CD14-positive monocyte (primary cell): ENCODE measurements around the gene SNUPN. TPM values are rescaled to one million over a fixed set of nuclear protein-coding genes. Genes with fewer than 3 reads are reported as not detected.
A peak's percentile ranks its signal among the peaks of the same experiment; 100 is the strongest.

Experiments used
- DNase-seq, 3 donors: peaks; one replicate each; pipeline ENCODE4 v3.0.0-alpha.2; 2011 to 2022
- H2AFZ ChIP-seq: 2 replicates; pipeline ENCODE4 v1.6.0; 2012; ENCODE audit warnings: mild to moderate bottlenecking, low read depth, low read length, inconsistent platforms; ENCODE audit not compliant: insufficient read depth, poor library complexity, severe bottlenecking
- H3K27ac ChIP-seq, 2 donors: 1 replicate in 1 of 2; 2 replicates in 1 of 2; pipeline ENCODE4 v1.5.1; 2012 to 2013; ENCODE audit warnings: low read length in 2 of 2, control low read depth in 1 of 2, inconsistent platforms in 1 of 2, low read depth in 1 of 2, mild to moderate bottlenecking in 1 of 2
- H3K27me3 ChIP-seq, 2 donors: one replicate each; pipeline versions ENCODE4 v1.6.0 to v1.6.1; 2011 to 2013; ENCODE audit warnings: low read length in 2 of 2; ENCODE audit not compliant: control insufficient read depth in 2 of 2, insufficient read depth in 2 of 2
- H3K36me3 ChIP-seq, 2 donors: replicated peaks in 1 of 2; 1 replicate in 1 of 2; 2 replicates in 1 of 2; pipeline versions ENCODE4 v1.5.1 to v1.6.1; 2012 to 2013; ENCODE audit warnings: low read length in 2 of 2, control low read depth in 1 of 2, inconsistent platforms in 1 of 2, mild to moderate bottlenecking in 1 of 2; ENCODE audit not compliant: insufficient read depth in 2 of 2, control insufficient read depth in 1 of 2
- H3K4me1 ChIP-seq, 2 donors: 1 replicate in 1 of 2; 2 replicates in 1 of 2; pipeline versions ENCODE4 v1.5.1 to v1.6.1; 2012 to 2013; ENCODE audit warnings: low read length in 2 of 2, control low read depth in 1 of 2, inconsistent platforms in 1 of 2, mild to moderate bottlenecking in 1 of 2, moderate library complexity in 1 of 2; ENCODE audit not compliant: insufficient read depth in 2 of 2, control insufficient read depth in 1 of 2
- H3K4me2 ChIP-seq: replicated peaks from 2 replicates; pipeline ENCODE3; 2012; ENCODE audit warnings: low read length, moderate library complexity, mild to moderate bottlenecking; ENCODE audit not compliant: poor library complexity, severe bottlenecking; ENCODE audit errors: extremely low read depth
- H3K4me3 ChIP-seq, 3 experiments: fragments of 200-600 bp in 1 of 3; sonication (generic) in 1 of 3; replicated peaks in 1 of 3; 1 replicate in 2 of 3; 2 replicates in 1 of 3; pipeline ENCODE4 v1.5.1; 2011 to 2013; ENCODE audit warnings: low read length in 3 of 3, mild to moderate bottlenecking in 3 of 3, control low read depth in 2 of 3, low read depth in 2 of 3, inconsistent platforms in 1 of 3, moderate library complexity in 1 of 3
- H3K79me2 ChIP-seq: 2 replicates; pipeline ENCODE4 v1.6.0; 2012; ENCODE audit warnings: mild to moderate bottlenecking, control low read depth, inconsistent platforms, low read length, moderate library complexity; ENCODE audit not compliant: insufficient read depth
- H3K9ac ChIP-seq: 2 replicates; pipeline ENCODE4 v1.6.0; 2017; ENCODE audit warnings: low read length, mild to moderate bottlenecking; ENCODE audit not compliant: insufficient read depth, poor library complexity, severe bottlenecking
- H3K9me3 ChIP-seq, 2 donors: replicated peaks in 1 of 2; 1 replicate in 1 of 2; 2 replicates in 1 of 2; pipeline versions ENCODE4 v1.5.1 to v1.6.1; 2012 to 2013; ENCODE audit warnings: low read length in 2 of 2, control low read depth in 1 of 2; ENCODE audit not compliant: control insufficient read depth in 1 of 2, insufficient read depth in 1 of 2
- H4K20me1 ChIP-seq: 2 replicates; pipeline ENCODE4 v1.6.0; 2012; ENCODE audit warnings: mild to moderate bottlenecking, low read length, control low read depth, moderate library complexity; ENCODE audit not compliant: insufficient read depth
- H3K27ac Mint-ChIP-seq, 7 donors: one replicate each; pipeline ENCODE4 v1.8.0; 2020; ENCODE audit warnings: mild to moderate bottlenecking in 7 of 7, mixed read lengths in 7 of 7, moderate library complexity in 6 of 7, inconsistent platforms in 2 of 7
- H3K27me3 Mint-ChIP-seq, 3 donors: one replicate each; pipeline ENCODE4 v1.8.0; 2021 to 2022; ENCODE audit warnings: low read depth in 3 of 3, mild to moderate bottlenecking in 3 of 3, mixed read lengths in 3 of 3, moderate library complexity in 3 of 3, inconsistent platforms in 1 of 3
- H3K36me3 Mint-ChIP-seq, 2 donors: one replicate each; pipeline ENCODE4 v1.8.0; 2020; ENCODE audit warnings: mixed read lengths in 2 of 2, inconsistent platforms in 1 of 2, mild to moderate bottlenecking in 1 of 2
- H3K4me1 Mint-ChIP-seq: one replicate; pipeline ENCODE4 v1.8.0; 2020; ENCODE audit warnings: mild to moderate bottlenecking, mixed read lengths
- H3K4me3 Mint-ChIP-seq, 2 donors: one replicate each; pipeline ENCODE4 v1.8.0; 2020; ENCODE audit warnings: mild to moderate bottlenecking in 2 of 2, mixed read lengths in 2 of 2, moderate library complexity in 1 of 2
- H3K9me3 Mint-ChIP-seq, 7 donors: one replicate each; pipeline ENCODE4 v1.8.0; 2020 to 2022; ENCODE audit warnings: mixed read lengths in 7 of 7, mild to moderate bottlenecking in 6 of 7, moderate library complexity in 6 of 7, inconsistent platforms in 2 of 7
- CTCF ChIP-seq: fragments of 200-600 bp; IDR thresholded peaks from one replicate; pipeline ENCODE4 v1.8.0; 2022; ENCODE audit warnings: antibody characterized with exemption, mild to moderate bottlenecking
- WGBS: methylation state at CpG from one replicate; pipeline ENCODE4 v1.1.5; 2013; ENCODE audit warnings: missing lambda C conversion rate; ENCODE audit not compliant: insufficient coverage; 5-methylcytosine and 5-hydroxymethylcytosine counted together
- intact Hi-C, 2 donors: fragments of 100-400 bp; cut with micrococcal nuclease; formaldehyde crosslinking; loops; one replicate each; pipeline versions ENCODE4 v1.15.0 to v1.15.1; 2023
- polyA plus RNA-seq, 3 donors: library from polyadenylated mRNA; depleted of rRNA in 1 of 3; unstranded in 2 of 3; stranded (reverse) in 1 of 3; fragments of 300-500 nt in 2 of 3; fragments of >200 nt in 1 of 3; fragmentation: Illumina TruSeq in 2 of 3; gene quantifications; 1 replicate in 2 of 3; 2 replicates in 1 of 3; pipeline ENCODE4 v1.2.3, GENCODE V29; 2012 to 2021

SNUPN gene
- polyA plus RNA-seq, 3 donors = 11.7 to 31.8 (median 29.3) TPM

- no peaks in the 10 kb centered on the region for H3K27me3 ChIP-seq
- no peaks in the 10 kb centered on the region for H3K4me1 ChIP-seq
- Mint-ChIP-seq H3K4me1 (no peaks in the 10 kb centered on the region), H3K27ac (peak overlapping the region in 1 of 7 donors; percentile 0), H3K9me3 (no peaks in the 10 kb centered on the region), H3K36me3 (peaks cover 74 to 95% of the 10 kb centered on the region in 2 donors), H3K27me3 (peaks cover 0 to 2% (median 0%) of the 10 kb centered on the region in 3 donors), H3K4me3 (no peak overlapping the region)
- peaks cover 46 to 88% of the 10 kb centered on the region in 2 donors for H3K36me3 ChIP-seq
- DNase-seq = no peak
- no peak overlapping the region for H3K4me3 ChIP-seq
- no peaks in the 10 kb centered on the region for H3K9me3 ChIP-seq
- H2AFZ ChIP-seq = no peak overlapping the region
- WGBS = 100% methylated on average over 1 of the region's 3 CpGs
- H3K4me2 ChIP-seq = no peak overlapping the region
- H3K79me2 ChIP-seq = no peaks in the 10 kb centered on the region
- TF ChIP-seq CTCF = no peak
- no peaks in the 10 kb centered on the region for H4K20me1 ChIP-seq
- no peak overlapping the region for H3K27ac ChIP-seq
- intact Hi-C loops = no loop called here
- H3K9ac ChIP-seq = no peak overlapping the region
Observed at GRCh38 chr15:75596703-75597345, 28.7 kb downstream of the SNUPN start.

- Histone ChIP-seq H4K20me1 (no peaks in the 10 kb centered on the region), H3K27ac (no peak overlapping the region), H3K4me3 (no peak overlapping the region), H3K4me2 (no peak overlapping the region), H3K4me1 (no peaks in the 10 kb centered on the region), H3K36me3 (peaks cover 37 to 65% of the 10 kb centered on the region in 2 donors), H3K27me3 (no peaks in the 10 kb centered on the region), H2AFZ (no peak overlapping the region), H3K9me3 (no peaks in the 10 kb centered on the region), H3K9ac (no peak overlapping the region), H3K79me2 (no peaks in the 10 kb centered on the region)
- Mint-ChIP-seq H3K9me3 (no peaks in the 10 kb centered on the region), H3K4me3 (no peak overlapping the region), H3K4me1 (no peaks in the 10 kb centered on the region), H3K27ac (no peak overlapping the region), H3K27me3 (peaks cover 0 to 4% (median 0%) of the 10 kb centered on the region in 3 donors), H3K36me3 (peaks cover 60 to 86% of the 10 kb centered on the region in 2 donors)
- 98% methylated on average over 5 of the region's 9 CpGs for WGBS
- TF ChIP-seq CTCF = no peak
- intact Hi-C loops = no loop called here
- DNase-seq = no peak
Observed at GRCh38 chr15:75594276-75594675, 31.2 kb downstream of the SNUPN start.
